A673 (cell line): ENCODE results near the gene TBC1D2. TPM values are rescaled to one million over a fixed set of nuclear protein-coding genes. Genes with fewer than 3 reads are reported as not detected.
A peak's percentile ranks its signal among the peaks of the same experiment; 100 is the strongest.

Experiments used
- BruUV-seq: library from RNA; stranded (reverse); fragments of 400-500 nt; replicated peaks from 2 replicates; lab custom pipeline; 2021; lab: Mats Ljungman, UMichigan
- CTCF ChIA-PET: fragments of 300-600 bp; sonication (Branson Sonifier 250); formaldehyde crosslinking; loops from one replicate; lab custom pipeline; 2022; ENCODE audit warnings: antibody characterized with exemption; lab: Charles Lee
- POLR2A ChIA-PET: fragments of 300-600 bp; sonication (Branson Sonifier 250); formaldehyde crosslinking; loops from one replicate; lab custom pipeline; 2022; ENCODE audit warnings: antibody characterized with exemption; ENCODE audit not compliant: low non-redundant PET; lab: Charles Lee
- DNase-seq: peaks from one replicate; pipeline ENCODE4 v3.0.0-alpha.2; 2015; ENCODE audit warnings: low spot score
- H3K27ac ChIP-seq: fragments of 200-600 bp; sonication (generic); 2 replicates; pipeline ENCODE4 v1.5.1; 2016; ENCODE audit warnings: mixed run types, low read depth, mild to moderate bottlenecking, mixed read lengths, antibody characterized with exemption, low read length; ENCODE audit not compliant: poor library complexity, severe bottlenecking
- H3K27me3 ChIP-seq: fragments of 200-600 bp; sonication (generic); replicated peaks from 2 replicates; pipeline ENCODE4 v1.6.1; 2017; ENCODE audit warnings: mixed run types, low read depth, mild to moderate bottlenecking, mixed read lengths, antibody characterized with exemption, low read length; ENCODE audit not compliant: insufficient read depth, poor library complexity
- H3K36me3 ChIP-seq: fragments of 200-600 bp; sonication (generic); 2 replicates; pipeline ENCODE4 v1.6.1; 2016; ENCODE audit warnings: mixed run types, mild to moderate bottlenecking, mixed read lengths, antibody characterized with exemption, low read length; ENCODE audit not compliant: insufficient read depth, poor library complexity, severe bottlenecking
- H3K4me1 ChIP-seq: fragments of 200-600 bp; sonication (generic); 2 replicates; pipeline ENCODE4 v1.6.1; 2017; ENCODE audit warnings: mixed run types, mild to moderate bottlenecking, mixed read lengths, antibody characterized with exemption, low read length; ENCODE audit not compliant: insufficient read depth, poor library complexity, severe bottlenecking
- H3K4me3 ChIP-seq: fragments of 200-600 bp; sonication (generic); 2 replicates; pipeline ENCODE4 v1.5.1; 2016; ENCODE audit warnings: low read depth, mixed run types, mild to moderate bottlenecking, mixed read lengths, low read length; ENCODE audit not compliant: poor library complexity, severe bottlenecking
- H3K9me3 ChIP-seq: fragments of 200-600 bp; sonication (generic); 2 replicates; pipeline ENCODE4 v1.6.1; 2016; ENCODE audit warnings: mixed run types, low read depth, mild to moderate bottlenecking, mixed read lengths, antibody characterized with exemption, low read length; ENCODE audit not compliant: poor library complexity, severe bottlenecking
- CTCF ChIP-seq: fragments of 300-800, 200-600 bp; sonication (generic); conservative IDR thresholded peaks from 2 replicates; pipeline ENCODE4 v1.5.1; 2017; ENCODE audit warnings: low read depth, mild to moderate bottlenecking, antibody characterized with exemption, low read length, moderate library complexity, mixed read lengths
- EZH2 ChIP-seq: fragments of 200-600 bp; sonication (generic); IDR thresholded peaks from 2 replicates; pipeline ENCODE4 v1.6.1; 2017; ENCODE audit warnings: borderline replicate concordance, low read depth, mild to moderate bottlenecking, mixed read lengths, antibody characterized with exemption, low read length; ENCODE audit not compliant: poor library complexity, severe bottlenecking
- intact Hi-C: fragments of 100-400 bp; cut with micrococcal nuclease; formaldehyde crosslinking; loops from one replicate; pipeline ENCODE4 v1.10.0; 2022; ENCODE audit not compliant: unreplicated experiment
- total RNA-seq: library from RNA; stranded (reverse); gene quantifications from 2 replicates; pipeline ENCODE4 v1.2.3, GENCODE V29; 2021

Gene TBC1D2
- total RNA-seq, 1 experiment from 2014 or later = 3.2 TPM

DNA sequence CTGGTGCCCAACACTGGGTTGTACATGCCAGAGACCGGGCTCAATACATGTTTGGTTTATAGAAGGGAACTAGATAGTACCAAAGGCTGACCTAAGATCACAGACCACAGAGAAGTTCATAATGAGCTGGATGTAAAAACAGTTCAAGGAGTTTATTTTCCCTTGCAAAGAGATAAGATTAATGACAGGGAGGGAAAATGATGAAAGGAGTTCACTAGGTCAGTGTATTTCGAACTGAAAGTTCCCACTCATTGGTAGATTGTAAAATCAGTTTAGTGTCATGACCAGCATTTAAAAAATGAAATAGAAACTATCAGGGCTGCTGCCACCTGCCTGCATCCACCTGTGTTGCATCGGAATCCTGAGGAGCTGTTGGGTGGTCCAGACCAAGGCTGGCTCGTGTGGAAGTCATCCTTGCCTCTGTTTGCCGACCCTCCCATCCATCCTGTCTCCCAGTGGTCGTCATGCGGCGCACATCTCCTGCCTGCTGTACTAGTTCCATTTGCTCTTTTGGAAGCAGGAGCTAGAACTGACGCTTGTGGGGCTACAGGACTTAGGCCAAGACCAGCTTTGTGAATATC lies 21.1 kb downstream of the TBC1D2 start:
- Histone ChIP-seq H3K4me1 (no peaks in the 10 kb centered on the region), H3K36me3 (no peaks in the 10 kb centered on the region), H3K27me3 (no peaks in the 10 kb centered on the region), H3K27ac (no peak overlapping the region), H3K4me3 (no peak overlapping the region), H3K9me3 (no peaks in the 10 kb centered on the region)
- ChIA-PET POLR2A (no interaction called here), CTCF (no interaction called here)
- DNase-seq = no peak
- no TSS peak for BruUV-seq
- TF ChIP-seq EZH2 (no peak), CTCF (no peak)
- intact Hi-C loops = no loop called here

DNA sequence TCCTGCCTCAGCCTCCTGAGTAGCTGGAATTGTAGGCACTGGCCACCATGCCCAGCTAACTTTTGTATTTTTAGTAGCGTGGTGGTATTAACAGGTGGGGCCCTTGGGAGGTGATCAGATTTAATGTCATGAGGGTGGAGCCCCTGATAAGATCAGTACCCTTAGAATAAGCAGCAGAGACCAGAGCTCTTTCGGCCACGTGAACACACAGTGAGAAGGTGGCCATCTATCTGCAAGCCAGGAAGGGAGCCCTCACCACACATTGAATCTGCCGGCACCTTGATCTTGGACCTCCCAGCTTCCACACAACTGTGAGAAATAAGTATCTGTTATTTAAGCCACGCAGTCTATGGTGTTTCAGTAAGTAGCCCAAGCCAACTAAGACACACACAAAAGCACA lies 22.5 kb downstream of the TBC1D2 start:
- H3K4me3 ChIP-seq = no peak overlapping the region
- TF ChIP-seq CTCF (no peak), EZH2 (no peak)
- no peaks in the 10 kb centered on the region for H3K9me3 ChIP-seq
- CTCF ChIA-PET = no interaction called here
- no peaks in the 10 kb centered on the region for H3K36me3 ChIP-seq
- H3K4me1 ChIP-seq = no peaks in the 10 kb centered on the region
- no TSS peak for BruUV-seq
- no peaks in the 10 kb centered on the region for H3K27me3 ChIP-seq
- DNase-seq = no peak
- intact Hi-C loops = no loop called here
- POLR2A ChIA-PET = no interaction called here
- no peak overlapping the region for H3K27ac ChIP-seq

GRCh38 chr9:98231770-98232478 lies 23.5 kb downstream of the TBC1D2 start:
- H3K27ac ChIP-seq = no peak overlapping the region
- POLR2A ChIA-PET = interaction anchor here (0.6 kb wide), 1 partner anchor 78 kb away, joined by 7 read pairs; no protein-coding TSS in a partner anchor

More at GRCh38 chr9:98231770-98232478, 23.5 kb downstream of the TBC1D2 start:
- Histone ChIP-seq H3K9me3 (no peaks in the 10 kb centered on the region), H3K4me1 (no peaks in the 10 kb centered on the region), H3K4me3 (no peak overlapping the region), H3K36me3 (no peaks in the 10 kb centered on the region), H3K27me3 (no peaks in the 10 kb centered on the region)
- DNase-seq = peak; percentile 41
- BruUV-seq = no TSS peak
- TF ChIP-seq EZH2 (no peak), CTCF (no peak)
- CTCF ChIA-PET = no interaction called here
- intact Hi-C loops = no loop called here
